ENCODE measurements around the gene SP5.
"Not testable (repeated sequence)": the region's sequence is repeated elsewhere in the genome, so short reads cannot be mapped to it uniquely, and the experiment has no call there.

Gene SP5

DNA sequence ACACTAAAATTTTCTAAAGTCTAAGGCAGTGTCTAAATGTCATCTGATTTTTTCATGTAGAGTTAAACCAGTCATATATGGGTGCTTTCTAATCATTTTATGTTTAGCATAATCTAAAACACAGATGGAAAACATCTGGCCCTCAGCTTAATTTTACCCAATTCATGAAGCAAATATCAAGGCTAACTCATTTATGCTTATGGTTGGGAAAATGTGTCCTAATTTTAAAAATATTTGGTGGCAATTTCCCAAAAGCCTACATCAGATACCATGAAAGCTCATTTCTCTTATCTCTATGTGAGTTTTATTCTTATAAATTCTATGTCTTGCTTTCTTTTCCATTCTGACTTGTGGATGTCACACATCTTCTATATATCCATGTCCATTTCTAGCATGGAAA lies 7.2 kb downstream of the SP5 start:
- TF ChIP-seq, protein P1, sequence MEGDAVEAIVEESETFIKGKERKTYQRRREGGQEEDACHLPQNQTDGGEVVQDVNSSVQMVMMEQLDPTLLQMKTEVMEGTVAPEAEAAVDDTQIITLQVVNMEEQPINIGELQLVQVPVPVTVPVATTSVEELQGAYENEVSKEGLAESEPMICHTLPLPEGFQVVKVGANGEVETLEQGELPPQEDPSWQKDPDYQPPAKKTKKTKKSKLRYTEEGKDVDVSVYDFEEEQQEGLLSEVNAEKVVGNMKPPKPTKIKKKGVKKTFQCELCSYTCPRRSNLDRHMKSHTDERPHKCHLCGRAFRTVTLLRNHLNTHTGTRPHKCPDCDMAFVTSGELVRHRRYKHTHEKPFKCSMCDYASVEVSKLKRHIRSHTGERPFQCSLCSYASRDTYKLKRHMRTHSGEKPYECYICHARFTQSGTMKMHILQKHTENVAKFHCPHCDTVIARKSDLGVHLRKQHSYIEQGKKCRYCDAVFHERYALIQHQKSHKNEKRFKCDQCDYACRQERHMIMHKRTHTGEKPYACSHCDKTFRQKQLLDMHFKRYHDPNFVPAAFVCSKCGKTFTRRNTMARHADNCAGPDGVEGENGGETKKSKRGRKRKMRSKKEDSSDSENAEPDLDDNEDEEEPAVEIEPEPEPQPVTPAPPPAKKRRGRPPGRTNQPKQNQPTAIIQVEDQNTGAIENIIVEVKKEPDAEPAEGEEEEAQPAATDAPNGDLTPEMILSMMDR (IDR thresholded peaks at IDR 0.05; ENCODE audit: borderline replicate concordance, insufficient read depth, low read depth, low read length): no peak
- H3K4me3 ChIP-seq (ENCODE audit: low read depth, low read length): no peak overlapping the region

DNA sequence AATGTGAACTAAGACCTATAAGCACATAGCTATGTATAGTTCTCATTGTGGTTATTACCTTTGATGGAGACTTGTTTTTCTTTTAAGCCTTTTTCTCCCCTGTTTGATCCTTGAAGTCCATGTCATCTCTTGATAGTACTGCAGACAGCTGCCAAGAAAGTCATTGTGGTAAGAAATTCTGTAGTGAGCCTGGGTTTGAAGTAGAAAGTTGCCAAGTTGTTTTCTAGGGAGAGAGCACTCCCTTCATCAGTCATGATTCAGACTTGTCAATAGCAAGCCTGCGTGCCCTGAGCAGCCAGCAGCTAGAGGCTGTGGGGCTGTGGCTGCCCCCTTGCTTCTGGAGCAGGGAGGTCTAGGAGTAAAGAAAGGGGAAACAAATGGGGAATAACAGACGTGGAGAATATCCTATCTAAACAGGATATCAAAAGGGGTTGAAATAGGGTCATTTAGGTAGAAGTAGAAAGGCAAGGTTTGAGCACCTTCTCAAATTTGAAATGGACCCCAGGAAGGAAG lies 8.4 kb downstream of the SP5 start:
- no peak overlapping the region for H3K4me3 ChIP-seq (ENCODE audit: low read depth, low read length)
- TF ChIP-seq, protein P1 (IDR thresholded peaks at IDR 0.05; ENCODE audit: borderline replicate concordance, insufficient read depth, low read depth, low read length): no peak

DNA sequence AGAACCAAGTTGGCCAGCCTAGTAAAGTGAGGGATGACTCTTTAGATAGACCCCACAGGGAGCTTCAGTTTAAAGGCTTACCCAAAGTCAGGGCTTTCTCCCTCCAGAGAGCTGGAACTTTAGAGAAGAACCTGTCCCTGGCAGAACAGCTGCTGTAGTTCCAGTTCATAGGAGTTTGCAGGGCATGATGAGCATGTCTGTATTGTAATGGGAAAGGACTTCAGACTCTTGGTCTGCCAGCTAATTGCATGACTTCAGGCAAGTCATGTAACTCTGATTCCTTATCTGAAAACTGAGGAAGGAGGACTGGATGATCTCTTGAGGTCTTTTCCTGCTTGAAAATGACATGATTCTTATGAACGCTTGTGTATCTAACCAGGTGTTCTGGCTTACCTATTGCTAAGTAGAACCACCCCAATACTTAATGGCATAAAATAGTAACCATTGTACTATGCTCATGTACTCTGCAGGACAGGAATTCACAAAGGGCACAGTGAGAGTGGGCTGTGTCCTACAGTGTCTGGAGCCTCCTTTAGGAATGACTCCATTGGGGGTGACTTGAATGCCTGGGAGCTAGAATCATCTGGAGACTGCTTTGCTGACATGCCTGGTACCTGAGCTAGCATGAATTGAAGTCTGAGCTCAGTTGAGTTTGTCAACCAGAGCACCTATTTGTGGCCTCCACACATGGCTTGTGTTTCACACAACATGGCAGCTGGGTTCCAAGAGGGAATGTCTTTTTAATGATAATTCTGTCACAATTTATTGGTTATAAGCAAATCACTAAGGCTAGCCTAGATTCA lies 18.9 kb downstream of the SP5 start:
- no peak overlapping the region for H3K4me3 ChIP-seq (ENCODE audit: low read depth, low read length)
- TF ChIP-seq, protein P1 (IDR thresholded peaks at IDR 0.05; ENCODE audit: borderline replicate concordance, insufficient read depth, low read depth, low read length): no peak

DNA sequence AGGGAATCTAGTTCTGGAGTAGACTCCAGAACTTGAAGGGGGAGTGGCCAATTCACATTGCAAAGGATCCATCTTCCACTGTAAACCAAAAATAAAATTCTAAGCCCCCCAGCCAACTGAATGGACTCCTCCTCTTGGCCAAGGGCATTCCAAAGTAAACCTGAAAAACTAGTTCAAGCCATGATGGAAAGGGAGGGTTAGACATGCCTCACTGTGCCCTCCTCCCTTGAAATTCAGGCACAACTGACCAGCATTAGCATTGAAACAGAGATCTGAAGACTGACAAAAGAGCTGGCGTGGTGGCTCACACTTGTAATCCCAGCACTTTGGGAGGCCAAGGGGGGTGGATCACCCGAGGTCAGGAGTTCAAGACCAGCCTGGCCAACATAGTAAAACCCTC lies 19.5 kb downstream of the SP5 start:
- H3K4me3 ChIP-seq (ENCODE audit: low read depth, low read length): not testable (repeated sequence)

DNA sequence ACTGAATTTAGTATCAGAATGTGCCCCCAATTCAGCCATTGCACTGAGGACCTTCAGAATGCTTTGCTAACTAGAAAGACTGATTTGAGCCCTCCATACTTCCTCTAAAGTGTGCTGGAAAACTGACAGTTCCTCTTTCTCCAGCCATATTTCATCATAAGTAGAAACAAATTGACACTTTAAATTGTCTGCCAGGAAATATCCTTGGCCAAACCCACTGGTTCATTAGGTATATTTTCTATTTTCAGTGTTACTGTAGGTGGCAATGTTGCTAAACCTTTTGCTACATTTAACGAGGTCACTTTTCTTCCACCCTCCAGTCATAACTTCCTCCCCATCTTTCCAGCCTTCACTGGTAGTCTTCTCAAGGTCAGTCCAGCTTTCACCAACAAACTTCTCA lies 21.5 kb downstream of the SP5 start:
- no peak overlapping the region for H3K4me3 ChIP-seq (ENCODE audit: low read depth, low read length)
- TF ChIP-seq, protein P1 (IDR thresholded peaks at IDR 0.05; ENCODE audit: borderline replicate concordance, insufficient read depth, low read depth, low read length): no peak

DNA sequence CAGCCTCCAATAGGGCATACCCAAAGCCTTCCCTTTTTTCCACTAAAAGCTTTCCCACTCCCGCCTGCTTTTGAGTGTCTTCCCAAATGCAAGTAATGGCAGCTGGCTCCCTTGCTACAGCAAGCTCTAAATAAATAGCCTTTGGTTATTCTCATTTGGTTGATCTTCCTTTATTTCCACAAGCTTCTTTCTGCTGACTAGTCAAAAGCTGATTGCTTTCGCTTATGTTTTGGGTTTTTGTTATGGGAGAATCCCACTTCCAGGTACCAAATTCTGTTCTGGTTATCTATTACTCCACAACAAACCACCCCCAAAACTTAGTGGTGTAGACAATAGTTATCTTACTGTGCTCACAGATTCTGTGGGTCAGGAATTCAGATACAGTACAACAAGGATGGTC lies 22.3 kb downstream of the SP5 start:
- TF ChIP-seq, protein P1 (IDR thresholded peaks at IDR 0.05; ENCODE audit: borderline replicate concordance, insufficient read depth, low read depth, low read length): no peak
- no peak overlapping the region for H3K4me3 ChIP-seq (ENCODE audit: low read depth, low read length)

DNA sequence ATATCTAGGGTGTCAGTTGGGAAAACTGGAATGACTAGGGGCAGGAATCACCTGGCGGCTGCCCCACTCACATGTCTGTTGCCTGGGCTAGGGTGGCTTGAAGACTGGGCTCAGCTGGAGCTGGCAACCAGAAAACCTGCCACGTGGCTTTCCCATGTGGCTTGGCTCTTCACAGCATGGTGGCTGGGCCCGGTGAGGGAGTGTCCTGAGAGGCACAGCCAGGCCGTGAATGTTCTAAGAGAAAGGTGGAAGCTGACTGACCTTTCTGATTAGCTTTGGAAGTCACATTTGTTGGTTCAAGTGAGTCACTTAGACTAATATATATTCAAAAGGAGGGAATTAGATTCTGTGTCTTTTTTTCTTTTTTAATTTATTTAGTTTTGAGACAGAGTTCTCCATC lies 22.7 kb downstream of the SP5 start:
- TF ChIP-seq, protein P1 (IDR thresholded peaks at IDR 0.05; ENCODE audit: borderline replicate concordance, insufficient read depth, low read depth, low read length): no peak
- H3K4me3 ChIP-seq (ENCODE audit: low read depth, low read length): no peak overlapping the region

Measured in GM12875 (cell line).